ENCODE results near the gene TPCN2.
A peak's percentile ranks its signal among the peaks of the same experiment; 100 is the strongest.
"Not testable (repeated sequence)": the region's sequence is repeated elsewhere in the genome, so short reads cannot be mapped to it uniquely, and the experiment has no call there.

TPCN2 gene

GRCh38 chr11:69048694-69049489 is at the start of gene TPCN2:
Gene TPCN2 (plus strand): TSS chr11:69048932. CDS start chr11:69048998, 66 bp downstream.
- DNase-seq, result peak; percentile 59 to 96 (median 90)

GRCh38 chr11:68999093-68999747 is 49.5 kb upstream of the TPCN2 start:
- DNase-seq, result no peak

GRCh38 chr11:68999748-69000355 is 48.9 kb upstream of the TPCN2 start:
- not testable (repeated sequence) for DNase-seq

- DNase-seq, result no peak
Observed at GRCh38 chr11:69000391-69000790, 48.3 kb upstream of the TPCN2 start.

- peak in 14 of 56 donors; percentile 8 to 63 (median 24) for DNase-seq
Observed at GRCh38 chr11:69000831-69001242, 47.9 kb upstream of the TPCN2 start.

GRCh38 chr11:69001243-69002081 is 47.3 kb upstream of the TPCN2 start:
- no peak for DNase-seq

- DNase-seq, result no peak
Observed at GRCh38 chr11:69002110-69002569, 46.6 kb upstream of the TPCN2 start.

- no peak for DNase-seq
Observed at GRCh38 chr11:69002570-69003231, 46.0 kb upstream of the TPCN2 start.

GRCh38 chr11:69003301-69003865 is 45.3 kb upstream of the TPCN2 start:
- no peak for DNase-seq

- DNase-seq, result no peak
Observed at GRCh38 chr11:69003866-69004367, 44.8 kb upstream of the TPCN2 start.

- no peak for DNase-seq
Observed at GRCh38 chr11:69004411-69005182, 44.1 kb upstream of the TPCN2 start.

- no peak for DNase-seq
Observed at GRCh38 chr11:69005183-69005630, 43.5 kb upstream of the TPCN2 start.

GRCh38 chr11:69005631-69006368 is 42.9 kb upstream of the TPCN2 start:
- DNase-seq, result no peak

- no peak for DNase-seq
Observed at GRCh38 chr11:69006816-69007215, 41.9 kb upstream of the TPCN2 start.

GRCh38 chr11:69007975-69008381 is 40.8 kb upstream of the TPCN2 start:
- DNase-seq, result no peak

- DNase-seq, result no peak
Observed at GRCh38 chr11:69008737-69009440, 39.8 kb upstream of the TPCN2 start.

GRCh38 chr11:69009441-69010211 is 39.1 kb upstream of the TPCN2 start:
- DNase-seq, result no peak

Measured in nucleus accumbens (tissue), 56 donors.